Osteoblast (primary cell): ENCODE results near the gene PALM. TPM values are rescaled to one million over a fixed set of nuclear protein-coding genes. Genes with fewer than 3 reads are reported as not detected.

Experiments
- DNase-seq: peaks from one replicate; pipeline ENCODE4 v3.0.0; 2011; ENCODE audit warnings: low spot score, mixed read lengths; ENCODE audit not compliant: insufficient read length; ENCODE audit errors: missing footprints
- H2AFZ ChIP-seq: 2 replicates; pipeline ENCODE4 v1.6.0; 2011; ENCODE audit warnings: mild to moderate bottlenecking, low read length
- H3K27ac ChIP-seq: 2 replicates; pipeline ENCODE4 v1.5.1; 2011; ENCODE audit warnings: mild to moderate bottlenecking, low read depth, low read length, moderate library complexity
- H3K27me3 ChIP-seq: 2 replicates; pipeline ENCODE4 v1.6.0; 2012; ENCODE audit warnings: mild to moderate bottlenecking, control low read depth, inconsistent platforms, low read length, moderate library complexity; ENCODE audit not compliant: insufficient read depth
- H3K36me3 ChIP-seq: 2 replicates; pipeline ENCODE4 v1.5.1; 2011; ENCODE audit warnings: mild to moderate bottlenecking, low read length, control low read depth, moderate library complexity; ENCODE audit not compliant: insufficient read depth
- H3K4me1 ChIP-seq: 2 replicates; pipeline ENCODE4 v1.5.1; 2011; ENCODE audit warnings: mild to moderate bottlenecking, low read length, control low read depth, moderate library complexity; ENCODE audit not compliant: insufficient read depth
- H3K4me2 ChIP-seq: 2 replicates; pipeline ENCODE4 v1.6.0; 2011; ENCODE audit warnings: mild to moderate bottlenecking, low read length; ENCODE audit not compliant: insufficient read depth
- H3K4me3 ChIP-seq: fragments of 200-600 bp; sonication (generic); 3 replicates; pipeline ENCODE4 v1.5.1; 2012; ENCODE audit warnings: mild to moderate bottlenecking, low read length, inconsistent platforms; ENCODE audit not compliant: insufficient read depth
- H3K79me2 ChIP-seq: 2 replicates; pipeline ENCODE4 v1.6.0; 2012; ENCODE audit warnings: mild to moderate bottlenecking, low read length, control low read depth, inconsistent platforms; ENCODE audit not compliant: insufficient read depth
- H3K9me3 ChIP-seq: 2 replicates; pipeline ENCODE4 v1.5.1; 2011; ENCODE audit warnings: low read depth, low read length, control low read depth
- H4K20me1 ChIP-seq: 2 replicates; pipeline ENCODE4 v1.6.0; 2012; ENCODE audit warnings: mild to moderate bottlenecking, low read length, control low read depth; ENCODE audit not compliant: insufficient read depth
- CTCF ChIP-seq: IDR thresholded peaks from 2 replicates; pipeline ENCODE4 v1.5.1; 2011; ENCODE audit warnings: mild to moderate bottlenecking, low read depth, low read length, moderate library complexity; ENCODE audit errors: extremely low read depth
- total RNA-seq: library from RNA; depleted of rRNA; stranded (reverse); fragments of >200 nt; gene quantifications from 2 replicates; pipeline ENCODE4 v1.2.3, GENCODE V29; 2012

The PALM gene
- total RNA-seq, 1 donor = 10.5 TPM

- no peak for TF ChIP-seq CTCF
- Histone ChIP-seq H4K20me1 (no peaks in the 10 kb centered on the region), H3K4me2 (no peak overlapping the region), H3K27ac (no peak overlapping the region), H3K79me2 (no peaks in the 10 kb centered on the region), H2AFZ (no peak overlapping the region), H3K9me3 (no peaks in the 10 kb centered on the region), H3K4me3 (no peak overlapping the region), H3K36me3 (no peaks in the 10 kb centered on the region), H3K27me3 (no peaks in the 10 kb centered on the region), H3K4me1 (peaks cover 21% of the 10 kb centered on the region)
- peak; percentile 22 for DNase-seq
These were observed 45.8 kb downstream of the PALM start for GRCh38 chr19:754530-754929.

GRCh38 chr19:755063-755462 is 46.3 kb downstream of the PALM start:
- peak; percentile 30 for DNase-seq
- no peaks in the 10 kb centered on the region for H4K20me1 ChIP-seq
- no peak overlapping the region for H3K4me3 ChIP-seq
- no peak for TF ChIP-seq CTCF
- H3K79me2 ChIP-seq = no peaks in the 10 kb centered on the region
- no peaks in the 10 kb centered on the region for H3K9me3 ChIP-seq
- H3K4me1 ChIP-seq = peaks cover 21% of the 10 kb centered on the region
- no peaks in the 10 kb centered on the region for H3K36me3 ChIP-seq
- no peak overlapping the region for H3K4me2 ChIP-seq
- no peaks in the 10 kb centered on the region for H3K27me3 ChIP-seq
- H2AFZ ChIP-seq = no peak overlapping the region
- H3K27ac ChIP-seq = no peak overlapping the region

DNA sequence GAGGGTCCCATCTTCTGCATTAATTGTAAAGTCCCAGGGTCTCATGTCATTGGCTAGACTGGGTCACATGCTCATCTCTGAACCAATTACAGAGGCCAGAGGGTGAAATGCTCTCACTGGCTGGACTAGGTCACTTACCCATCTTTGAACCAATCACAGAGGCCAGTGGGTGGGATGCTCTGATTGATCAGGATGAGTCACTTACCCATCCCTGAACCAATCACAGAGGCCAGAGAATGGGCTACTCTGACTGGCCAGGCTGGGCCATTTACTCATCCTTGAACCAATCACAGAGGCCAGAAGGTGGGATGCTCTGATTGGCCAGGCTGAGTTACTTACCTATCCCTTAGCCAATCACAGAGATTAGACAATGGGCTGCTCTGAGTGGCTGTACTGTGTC is 47.5 kb downstream of the PALM start:
- no peak overlapping the region for H3K4me2 ChIP-seq
- no peaks in the 10 kb centered on the region for H3K27me3 ChIP-seq
- peaks cover 21% of the 10 kb centered on the region for H3K4me1 ChIP-seq
- no peak overlapping the region for H3K4me3 ChIP-seq
- no peaks in the 10 kb centered on the region for H3K79me2 ChIP-seq
- TF ChIP-seq CTCF = no peak
- H3K27ac ChIP-seq = no peak overlapping the region
- DNase-seq = peak; percentile 94
- H4K20me1 ChIP-seq = no peaks in the 10 kb centered on the region
- no peak overlapping the region for H2AFZ ChIP-seq
- H3K36me3 ChIP-seq = no peaks in the 10 kb centered on the region
- no peaks in the 10 kb centered on the region for H3K9me3 ChIP-seq

GRCh38 chr19:756821-757688 is 48.3 kb downstream of the PALM start:
- H3K4me1 ChIP-seq = peaks cover 14% of the 10 kb centered on the region
- no peaks in the 10 kb centered on the region for H3K36me3 ChIP-seq
- H4K20me1 ChIP-seq = no peaks in the 10 kb centered on the region
- H3K27ac ChIP-seq = no peak overlapping the region
- H3K4me2 ChIP-seq = no peak overlapping the region
- H3K9me3 ChIP-seq = no peaks in the 10 kb centered on the region
- peak; percentile 85 for DNase-seq
- H3K79me2 ChIP-seq = no peaks in the 10 kb centered on the region
- H3K27me3 ChIP-seq = no peaks in the 10 kb centered on the region
- H3K4me3 ChIP-seq = no peak overlapping the region
- no peak for TF ChIP-seq CTCF
- no peak overlapping the region for H2AFZ ChIP-seq
